HG03097 (cell line): Measurements from ENCODE around the gene AGFG2.

Source experiments
- ATAC-seq: cut with Tn5 transposase; IDR thresholded peaks from one replicate; pipeline ENCODE4 v1.9.1; 2021; ENCODE audit not compliant: unreplicated experiment, low FRiP score

The AGFG2 gene

DNA sequence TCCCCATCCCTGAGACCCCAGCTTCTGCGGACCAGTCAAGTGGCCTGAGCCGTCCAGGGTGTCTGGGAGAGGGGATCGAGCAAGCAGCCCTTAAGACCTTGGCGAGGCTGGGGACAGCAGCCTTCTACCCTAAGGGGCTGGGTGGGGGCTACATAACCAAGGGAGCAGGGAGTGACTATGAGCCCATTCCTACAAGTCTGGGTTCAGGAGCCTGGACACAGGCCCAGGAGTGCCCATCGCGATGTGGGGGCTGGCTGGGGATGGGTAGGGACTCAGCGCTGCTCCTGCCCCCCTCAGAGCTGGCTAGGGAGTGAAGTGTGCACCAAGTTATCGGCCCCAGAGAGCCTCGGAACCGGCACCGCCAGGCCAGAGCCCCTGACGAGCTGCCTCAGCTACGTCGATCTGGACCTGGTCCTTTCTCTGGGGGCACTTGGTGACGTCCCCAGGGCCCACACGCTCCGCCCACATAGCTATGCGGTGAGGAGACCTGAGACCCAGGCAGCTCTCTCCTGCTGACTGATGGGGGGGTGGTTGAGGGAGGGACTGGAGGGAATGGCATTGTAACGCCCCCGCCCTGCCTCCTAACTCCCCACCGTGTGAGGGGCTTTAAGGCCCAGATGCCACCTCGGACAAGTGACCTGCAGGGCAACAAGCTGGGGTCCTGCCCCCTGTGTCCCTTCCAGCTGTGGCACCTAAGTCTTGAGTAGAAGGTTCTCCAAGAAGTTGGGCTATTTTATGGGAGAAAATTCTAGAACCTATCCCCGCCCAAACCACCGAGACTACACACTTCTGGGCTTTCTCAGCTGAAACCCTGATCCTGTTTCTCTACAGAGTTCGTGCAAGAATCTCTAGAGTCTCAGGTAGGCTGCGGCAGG is 32.2 kb downstream of the AGFG2 start:
- ATAC-seq = no peak

DNA sequence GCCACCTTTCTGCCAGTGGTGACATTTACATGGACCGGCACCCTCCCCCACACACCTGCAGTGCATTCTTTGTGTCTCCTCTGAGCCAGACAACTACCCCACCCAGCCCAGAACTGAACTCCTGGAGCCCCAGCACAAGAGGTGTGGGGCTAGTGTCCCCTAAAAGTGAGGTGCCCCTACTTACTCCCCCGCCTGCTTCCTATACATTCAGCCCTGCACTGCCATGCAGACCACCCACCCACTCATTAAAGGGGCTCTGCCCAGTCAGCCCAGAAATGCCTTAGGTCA is 32.8 kb downstream of the AGFG2 start:
- ATAC-seq = no peak

DNA sequence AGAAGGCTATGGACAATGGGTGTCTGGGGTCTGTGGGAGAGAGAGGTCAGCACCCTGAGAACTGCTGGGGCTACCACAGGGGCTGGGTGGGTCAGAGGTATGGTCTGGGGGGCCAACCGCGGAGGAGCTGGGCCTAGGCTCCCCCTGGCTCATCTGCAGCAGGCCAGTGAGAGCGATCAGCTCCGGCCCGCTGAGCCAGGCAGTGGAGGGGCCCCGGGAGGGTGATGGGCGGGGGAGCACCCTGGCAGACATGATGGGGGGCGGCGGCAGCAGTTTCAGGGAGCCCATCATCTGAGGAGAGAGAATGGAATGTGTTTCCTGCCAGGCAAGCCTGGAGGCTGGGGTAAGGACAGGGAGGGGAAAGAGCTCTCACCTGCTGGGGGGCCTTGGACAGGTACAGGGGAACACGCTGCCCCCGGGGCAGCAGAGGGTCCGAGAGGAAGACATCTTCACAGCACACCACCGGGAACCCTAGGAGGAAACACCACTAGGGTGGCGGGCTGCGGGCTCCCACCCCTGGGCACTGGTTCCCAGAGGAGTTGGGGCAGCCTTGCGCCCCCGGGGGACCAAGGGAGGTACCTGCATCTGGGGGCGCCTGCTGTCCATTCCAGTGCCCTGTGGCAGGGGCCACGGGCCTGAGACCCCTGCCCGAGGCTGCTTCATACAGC is 33.4 kb downstream of the AGFG2 start:
- no peak for ATAC-seq

- ATAC-seq = no peak
Observed at GRCh38 chr7:100572949-100573675, 34.1 kb downstream of the AGFG2 start.

DNA sequence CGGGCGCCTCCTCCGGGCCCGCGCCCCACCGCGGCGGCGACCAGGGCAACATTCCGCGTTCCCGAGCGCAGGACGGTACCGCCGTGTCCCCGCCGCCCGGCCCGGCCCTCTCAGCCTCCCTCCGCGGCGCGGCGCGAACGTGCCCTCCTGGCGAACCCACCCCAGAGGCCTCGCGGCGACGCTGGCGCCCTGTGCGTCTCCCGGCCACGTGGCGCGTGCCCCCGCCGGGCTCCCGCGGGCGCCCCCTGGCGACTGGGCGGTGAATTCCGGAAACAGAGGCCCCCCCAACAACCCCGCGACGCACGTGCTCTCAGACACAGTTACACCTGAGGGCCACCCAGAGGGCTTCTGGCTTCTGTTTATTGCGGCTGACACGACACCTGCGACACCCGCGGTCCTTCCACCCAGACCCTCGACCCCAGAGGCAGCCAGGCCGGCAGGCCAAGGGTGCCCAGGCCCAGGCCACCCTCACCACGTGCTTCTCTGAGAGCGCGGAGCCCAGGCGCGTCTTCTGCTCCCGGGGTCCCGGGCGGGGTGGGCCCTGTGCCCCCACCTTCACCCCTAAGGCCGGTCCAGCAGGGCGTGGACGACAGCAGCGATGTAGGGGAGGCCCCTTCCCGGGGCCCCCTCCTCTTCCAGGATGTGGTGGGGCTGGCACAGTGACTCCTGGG is 34.8 kb downstream of the AGFG2 start, which contains the start of gene SAP25:
SAP25 (minus strand) TSS at position 210 of the 671 bp plus-strand sequence; CDS start at position 52, 158 bp downstream.
- ATAC-seq = no peak

DNA sequence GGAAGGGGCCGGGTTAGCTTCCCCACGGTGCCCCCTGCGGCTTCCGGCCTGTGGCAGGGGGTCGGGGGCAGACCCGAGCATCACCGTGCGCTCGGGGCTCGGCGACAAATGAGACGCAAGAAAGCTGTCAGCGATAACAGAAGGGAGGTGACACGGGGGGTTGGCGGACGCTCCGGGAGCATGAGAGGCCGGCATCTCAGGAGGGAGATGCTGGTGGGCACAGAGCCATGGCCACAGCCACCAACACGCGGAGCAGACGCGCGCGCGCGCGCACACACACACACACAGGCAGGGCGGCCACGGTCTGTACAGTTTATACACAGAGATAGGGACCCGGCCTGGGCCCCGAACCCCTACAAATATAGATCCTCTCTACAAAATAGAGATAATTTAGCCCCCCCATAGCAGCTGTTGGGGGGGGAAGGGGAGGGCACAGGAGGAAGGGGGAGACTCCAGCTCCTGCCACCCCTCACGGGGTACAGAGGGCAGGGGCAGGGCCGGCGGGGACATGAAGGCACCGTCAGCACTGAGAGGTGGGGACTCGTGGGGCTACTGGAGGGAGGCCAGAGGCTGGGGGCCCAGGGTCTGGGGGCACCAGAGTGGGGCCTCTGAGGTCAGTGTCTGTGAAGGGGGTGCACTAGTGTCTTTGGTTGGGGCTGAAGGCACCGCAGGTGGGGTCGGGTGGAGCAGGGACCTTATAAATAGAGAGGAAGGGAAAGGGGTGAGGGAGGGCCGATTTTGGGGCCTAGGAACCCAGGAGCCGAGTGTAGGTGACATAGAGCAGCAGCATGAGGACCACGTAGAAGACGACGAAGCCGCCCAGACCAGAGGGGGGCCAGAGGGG is 35.6 kb downstream of the AGFG2 start:
- ATAC-seq = no peak

- no peak for ATAC-seq
Observed at GRCh38 chr7:100575206-100575631, 36.2 kb downstream of the AGFG2 start.

- no peak for ATAC-seq
Observed at GRCh38 chr7:100575746-100576383, 36.9 kb downstream of the AGFG2 start.

- ATAC-seq = no peak
Observed at GRCh38 chr7:100576384-100576993, 37.5 kb downstream of the AGFG2 start.

DNA sequence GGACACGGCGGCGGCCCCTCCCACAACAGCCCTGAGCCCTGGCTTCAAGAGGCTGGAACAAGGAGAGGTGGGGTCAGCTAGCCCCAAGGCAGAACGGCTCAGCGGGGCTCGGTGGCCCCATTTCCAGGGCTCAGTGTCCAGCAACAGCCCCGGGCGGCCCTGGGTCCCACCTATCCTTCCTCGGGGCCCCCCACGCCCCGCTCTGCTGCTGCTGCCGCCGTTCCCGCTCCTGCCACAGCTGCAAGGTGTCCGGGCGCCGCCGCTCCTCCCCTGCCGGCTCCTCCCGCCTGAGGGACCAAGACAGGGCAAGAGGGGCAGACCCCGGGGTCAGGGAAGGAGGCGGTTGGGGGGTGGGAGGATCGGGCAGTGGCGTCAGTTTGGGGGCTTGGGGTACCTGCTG is 38.1 kb downstream of the AGFG2 start:
- ATAC-seq = no peak

- no peak for ATAC-seq
Observed at GRCh38 chr7:100577507-100577906, 38.5 kb downstream of the AGFG2 start.

DNA sequence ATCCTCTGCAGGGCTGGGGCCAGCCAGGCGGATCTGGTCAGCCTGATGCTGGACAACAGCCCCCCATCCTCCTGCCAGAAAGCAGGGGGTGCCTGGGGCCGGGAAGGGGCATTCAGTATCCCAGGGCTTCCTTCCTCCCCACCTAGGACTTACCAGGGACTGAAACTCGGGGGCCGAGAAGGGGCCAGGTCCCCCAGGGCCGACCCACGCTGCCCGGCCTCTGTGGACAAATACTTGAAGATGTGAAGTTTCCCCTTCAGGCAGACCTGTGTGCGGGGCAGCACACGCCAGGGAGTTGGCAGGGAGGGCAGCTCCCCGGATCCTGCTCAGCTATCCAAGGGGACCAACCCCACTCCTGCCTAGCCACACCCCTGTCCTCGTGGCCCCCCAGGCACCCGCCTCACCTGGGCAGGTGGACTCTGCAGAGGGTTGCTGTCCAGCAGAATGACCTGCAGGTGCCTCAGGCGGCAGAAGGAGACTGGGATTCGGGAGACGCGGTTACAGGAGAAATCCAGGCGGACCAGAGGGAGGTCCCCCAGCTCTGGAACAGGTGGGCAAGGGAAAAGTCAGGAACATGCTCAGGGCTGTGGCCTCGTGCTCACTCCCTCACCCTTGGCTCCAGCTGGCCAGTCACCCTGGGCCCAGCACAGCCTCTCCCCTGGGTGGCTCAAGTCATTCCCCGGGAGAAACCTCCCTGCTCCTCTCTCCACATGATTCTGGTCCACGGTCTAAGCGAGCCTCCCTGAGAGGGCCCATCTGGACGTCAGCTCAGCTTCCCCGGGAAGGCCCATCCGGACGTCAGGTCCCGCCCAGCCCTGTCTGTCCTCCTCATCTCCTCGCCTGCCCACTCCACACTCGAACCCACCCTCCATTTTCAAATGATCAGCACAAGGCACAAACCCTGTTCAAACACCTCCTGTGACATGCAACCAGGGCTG is 39.5 kb downstream of the AGFG2 start:
- no peak for ATAC-seq

DNA sequence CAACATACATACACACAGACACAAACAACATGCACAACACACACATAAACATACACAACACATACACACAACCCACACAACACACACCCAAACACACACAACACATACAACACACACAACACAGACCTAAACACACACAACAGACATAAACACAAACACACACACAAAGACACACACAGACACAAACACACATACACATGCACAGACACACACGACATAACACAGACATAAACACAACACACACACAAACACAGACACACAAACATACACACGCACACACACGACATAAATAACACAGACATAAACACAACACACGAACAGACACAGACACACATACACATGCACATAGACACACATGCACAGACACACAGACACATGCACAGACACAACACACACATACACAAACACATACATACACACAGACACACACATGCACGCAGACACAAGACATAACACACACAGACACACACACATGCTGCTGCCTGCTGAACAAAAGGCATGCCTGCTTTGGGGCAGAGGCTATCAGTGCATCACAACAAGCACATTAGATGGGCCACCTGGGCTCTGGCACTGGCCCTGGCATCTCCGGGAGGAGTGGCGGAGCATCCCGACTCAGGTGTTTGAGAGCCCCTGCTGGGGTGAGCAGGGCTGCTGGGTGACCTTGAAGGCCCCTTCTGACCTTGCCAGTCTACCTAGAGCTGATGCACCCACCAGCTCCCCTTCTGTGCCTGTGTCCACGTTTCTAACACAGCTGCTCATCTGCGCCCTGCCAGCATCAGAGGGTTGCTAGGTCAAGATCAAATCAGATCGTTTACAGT is 41.7 kb downstream of the AGFG2 start:
- no peak for ATAC-seq

GRCh38 chr7:100582041-100582579 is 43.1 kb downstream of the AGFG2 start:
- no peak for ATAC-seq

- ATAC-seq = no peak
Observed at GRCh38 chr7:100582650-100583049, 43.6 kb downstream of the AGFG2 start.

- no peak for ATAC-seq
Observed at GRCh38 chr7:100583132-100584053, 44.4 kb downstream of the AGFG2 start.
